ENCODE results near the gene KARS1.

DNA sequence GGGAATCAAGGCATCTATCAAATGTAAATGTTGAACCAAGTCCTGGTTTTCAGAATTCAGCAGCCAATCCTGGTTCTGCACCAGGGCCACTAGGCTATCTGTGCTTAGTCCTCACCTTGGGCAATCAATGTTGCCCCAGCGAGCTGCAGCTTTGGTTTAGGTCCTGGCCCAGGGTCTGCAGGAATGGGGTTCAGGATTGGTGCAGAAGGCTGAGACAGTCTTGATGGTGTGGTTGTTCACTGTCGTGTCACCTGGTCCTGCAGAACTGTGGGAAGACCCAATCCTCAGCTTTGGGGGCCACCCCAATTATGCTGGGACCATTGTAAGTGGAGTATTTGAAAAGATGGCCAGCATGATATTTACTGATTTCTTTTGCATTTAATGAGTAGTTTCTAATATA is 10.7 kb upstream of the KARS1 start:
- TF ChIP-seq, protein P1, sequence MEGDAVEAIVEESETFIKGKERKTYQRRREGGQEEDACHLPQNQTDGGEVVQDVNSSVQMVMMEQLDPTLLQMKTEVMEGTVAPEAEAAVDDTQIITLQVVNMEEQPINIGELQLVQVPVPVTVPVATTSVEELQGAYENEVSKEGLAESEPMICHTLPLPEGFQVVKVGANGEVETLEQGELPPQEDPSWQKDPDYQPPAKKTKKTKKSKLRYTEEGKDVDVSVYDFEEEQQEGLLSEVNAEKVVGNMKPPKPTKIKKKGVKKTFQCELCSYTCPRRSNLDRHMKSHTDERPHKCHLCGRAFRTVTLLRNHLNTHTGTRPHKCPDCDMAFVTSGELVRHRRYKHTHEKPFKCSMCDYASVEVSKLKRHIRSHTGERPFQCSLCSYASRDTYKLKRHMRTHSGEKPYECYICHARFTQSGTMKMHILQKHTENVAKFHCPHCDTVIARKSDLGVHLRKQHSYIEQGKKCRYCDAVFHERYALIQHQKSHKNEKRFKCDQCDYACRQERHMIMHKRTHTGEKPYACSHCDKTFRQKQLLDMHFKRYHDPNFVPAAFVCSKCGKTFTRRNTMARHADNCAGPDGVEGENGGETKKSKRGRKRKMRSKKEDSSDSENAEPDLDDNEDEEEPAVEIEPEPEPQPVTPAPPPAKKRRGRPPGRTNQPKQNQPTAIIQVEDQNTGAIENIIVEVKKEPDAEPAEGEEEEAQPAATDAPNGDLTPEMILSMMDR (IDR thresholded peaks at IDR 0.05; ENCODE audit: borderline replicate concordance, extremely low read depth, low read length, poor library complexity, severe bottlenecking), result no peak
- TF ChIP-seq EZH2 (IDR thresholded peaks at IDR 0.05; ENCODE audit: borderline replicate concordance, low read depth, low read length, severe bottlenecking), result no peak
